ENCODE data around the gene COL23A1. TPM values are rescaled to one million over a fixed set of nuclear protein-coding genes. Genes with fewer than 3 reads are reported as not detected.

Gene COL23A1
- total and polyA plus RNA-seq, 8 donors: 0.52 to 9.5 (median 7.5) TPM

GRCh38 chr5:178383919-178384815 is 206.0 kb downstream of the COL23A1 start:
- H3K27ac ChIP-seq: no peak overlapping the region
- ATAC-seq: no peak
- no peak overlapping the region for H3K4me3 ChIP-seq
- TF ChIP-seq CTCF (IDR thresholded peaks at IDR 0.05): no peak
- no peaks in the 10 kb centered on the region for H3K9me3 ChIP-seq
- peaks cover 0 to 42% of the 10 kb centered on the region in 2 donors for H3K27me3 ChIP-seq
- peaks cover 0 to 27% of the 10 kb centered on the region in 2 donors for H3K4me1 ChIP-seq
- intact Hi-C loops (cut with DNase I): no loop called here
- DNase-seq: peak in 3 of 4 donors; percentile 24 to 76 (median 51)
- H3K36me3 ChIP-seq: no peaks in the 10 kb centered on the region

GRCh38 chr5:178383301-178383918 is 206.8 kb downstream of the COL23A1 start:
- no peak overlapping the region for H3K4me3 ChIP-seq
- ATAC-seq: no peak

GRCh38 chr5:178382754-178383164 is 207.4 kb downstream of the COL23A1 start:
- intact Hi-C loops (cut with DNase I): no loop called here
- Histone ChIP-seq H3K4me3 (no peak overlapping the region), H3K36me3 (no peaks in the 10 kb centered on the region), H3K9me3 (no peaks in the 10 kb centered on the region), H3K27me3 (peaks cover 0 to 42% of the 10 kb centered on the region in 2 donors), H3K4me1 (peaks cover 0 to 13% of the 10 kb centered on the region in 2 donors), H3K27ac (no peak overlapping the region)
- no peak for ATAC-seq
- no peak for TF ChIP-seq CTCF (IDR thresholded peaks at IDR 0.05)
- peak in 3 of 4 donors; percentile 20 to 51 (median 25) for DNase-seq

More at GRCh38 chr5:178383301-178383918, 206.8 kb downstream of the COL23A1 start:
- TF ChIP-seq CTCF (IDR thresholded peaks at IDR 0.05): no peak
- no peaks in the 10 kb centered on the region for H3K9me3 ChIP-seq
- H3K4me1 ChIP-seq: peaks cover 0 to 19% of the 10 kb centered on the region in 2 donors
- peaks cover 0 to 42% of the 10 kb centered on the region in 2 donors for H3K27me3 ChIP-seq
- no peaks in the 10 kb centered on the region for H3K36me3 ChIP-seq
- no peak for DNase-seq
- H3K27ac ChIP-seq: no peak overlapping the region
- intact Hi-C loops (cut with DNase I): no loop called here

- intact Hi-C loops (cut with DNase I): no loop called here
- Histone ChIP-seq H3K9me3 (no peaks in the 10 kb centered on the region), H3K27me3 (peaks cover 0 to 39% of the 10 kb centered on the region in 2 donors), H3K4me1 (peaks cover 0 to 7% of the 10 kb centered on the region in 2 donors), H3K4me3 (no peak overlapping the region), H3K36me3 (no peaks in the 10 kb centered on the region), H3K27ac (no peak overlapping the region)
- ATAC-seq: no peak
- no peak for TF ChIP-seq CTCF (IDR thresholded peaks at IDR 0.05)
- no peak for DNase-seq
These were observed 208.1 kb downstream of the COL23A1 start for GRCh38 chr5:178381921-178382695.
